A549 treated with AZD2906 at 1 μM for 4 hours (cell line): Measurements from ENCODE around the gene TASOR. TPM values are rescaled to one million over a fixed set of nuclear protein-coding genes. Genes with fewer than 3 reads are reported as not detected.

Experiments
- total RNA-seq: library from RNA; stranded (reverse); fragments of 200-300 nt; extraction: Qiagen RNA extraction; gene quantifications from 5 replicates; pipeline ENCODE4 v1.2.3, GENCODE V29; 2022

TASOR gene
- 16.0 to 21.8 TPM (median 18.3 TPM) in 5 replicates for total RNA-seq

GRCh38 chr3:56683122-56683817 is at the start of gene TASOR:
Gene TASOR (minus strand): TSS chr3:56683265. CDS start chr3:56683006, 259 bp downstream.

Other genes with a start within 250 kb of the TASOR start
- gene ERC2, start 214.8 kb downstream of the TASOR start, total RNA-seq: 0.14 to 0.19 TPM in 2 of 5 replicates, not detected in the others
- gene CCDC66, start 126.1 kb downstream of the TASOR start, total RNA-seq: 3.5 to 5.9 TPM (median 5.4 TPM) in 5 replicates
- gene ARHGEF3, start 118.7 kb upstream of the TASOR start, total RNA-seq: 6.8 to 9.0 TPM (median 7.3 TPM) in 5 replicates